Astrocyte of the spinal cord (primary cell): ENCODE measurements around the gene ZNF410.

Source experiments
- DNase-seq: peaks from one replicate; pipeline ENCODE4 v3.0.0; 2011; ENCODE audit warnings: low read depth, low spot score
- H3K4me3 ChIP-seq: 2 replicates; pipeline ENCODE4 v1.5.1; 2011; ENCODE audit warnings: low read depth, mild to moderate bottlenecking, low read length, moderate library complexity
- CTCF ChIP-seq: IDR thresholded peaks from 2 replicates; pipeline ENCODE4 v1.5.1; 2012; ENCODE audit warnings: low read depth, mild to moderate bottlenecking, low read length, inconsistent platforms
- in situ Hi-C: cut with HindIII; loops from 2 replicates; pipeline ENCODE4 v1.10.0; 2017; ENCODE audit warnings: low sequenced_read_pairs

Gene ZNF410

DNA sequence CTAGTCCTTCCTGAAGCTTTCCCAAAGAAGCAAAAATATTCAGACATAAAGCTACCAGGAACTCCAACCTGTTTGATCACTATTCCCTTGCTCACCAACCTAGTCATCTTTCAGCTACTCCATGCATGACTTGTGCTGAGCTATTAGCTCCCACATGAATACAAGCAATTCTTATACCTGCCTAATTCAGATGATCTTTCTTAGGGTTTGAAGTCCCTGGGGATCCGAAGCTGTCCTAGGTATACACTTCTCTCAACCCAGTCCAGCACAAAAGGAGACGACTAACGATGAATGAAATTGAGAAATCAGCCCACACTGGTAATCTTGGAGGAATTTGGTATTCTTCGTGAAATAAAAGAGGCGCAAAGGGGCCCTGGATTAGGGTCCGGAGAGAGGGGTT is 35.7 kb upstream of the ZNF410 start:
- H3K4me3 ChIP-seq: peak overlapping the region; percentile 74
- DNase-seq: no peak
- TF ChIP-seq CTCF: no peak
- in situ Hi-C loops: no loop called here

DNA sequence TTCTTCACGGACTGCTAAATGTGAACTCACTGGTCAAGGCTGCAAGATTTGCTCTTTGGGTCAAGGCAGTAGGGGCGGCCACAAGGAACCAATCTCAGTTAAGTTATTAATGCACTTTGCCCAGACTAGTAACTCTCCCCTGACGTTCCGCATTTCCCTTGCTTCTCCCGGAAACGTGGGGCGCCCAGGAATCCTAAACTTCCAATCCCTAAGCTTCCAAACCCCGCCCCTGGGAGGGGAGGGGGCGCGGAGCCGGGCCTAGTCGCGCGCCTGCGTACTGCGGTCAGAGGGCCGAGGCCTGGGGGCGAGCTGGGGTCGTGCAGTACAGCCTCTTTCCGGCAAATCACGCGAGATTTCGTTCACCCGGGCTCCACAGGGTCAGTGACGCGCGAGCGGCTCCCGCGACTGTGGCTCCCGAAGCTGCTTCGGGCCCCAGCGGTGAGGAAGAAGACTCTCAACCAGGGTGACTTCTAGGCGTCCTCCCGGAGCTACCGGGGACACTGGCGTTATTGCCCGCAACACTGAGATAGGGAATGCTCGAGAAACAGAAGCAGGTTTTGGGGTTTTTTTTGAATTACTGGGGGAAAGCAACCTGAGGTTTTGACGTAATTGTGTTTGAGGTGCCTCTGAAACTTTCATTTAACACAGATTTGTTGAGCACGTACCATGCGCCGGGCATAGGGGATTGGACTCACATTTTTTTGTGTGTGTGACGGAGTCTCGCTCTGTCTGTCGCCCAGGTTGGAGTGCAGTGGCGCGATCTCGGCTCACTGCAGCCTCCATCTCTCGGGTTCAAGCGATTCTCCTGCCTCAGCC is 34.9 kb upstream of the ZNF410 start, which contains the start of gene PTGR2:
Gene PTGR2 (plus strand): TSS at position 265 of the 816 bp plus-strand sequence. CDS start 7,032 bp downstream, outside the sequence.
- H3K4me3 ChIP-seq: peak within 1 kb of the TSS; percentile 74
- DNase-seq: peak; percentile 97
- no peak for TF ChIP-seq CTCF
- in situ Hi-C loops: no loop called here

DNA sequence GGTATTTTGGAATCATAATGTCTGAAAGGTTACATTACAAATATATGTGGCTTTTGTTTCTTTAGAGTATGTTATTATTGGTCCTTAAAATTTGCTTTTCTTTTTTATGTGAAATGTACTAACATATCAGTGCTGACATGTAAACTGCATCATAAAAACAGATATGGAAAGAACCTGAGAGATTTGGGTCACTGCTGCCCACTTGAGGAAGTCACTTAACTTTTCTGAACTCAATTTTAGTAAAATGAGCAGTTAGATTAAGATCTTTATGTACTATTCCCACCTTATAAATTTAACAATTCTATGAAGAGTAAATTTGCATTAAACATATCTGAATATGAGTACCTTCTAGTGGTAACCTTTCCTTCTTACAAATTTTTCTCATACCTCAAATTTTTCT is 27.5 kb upstream of the ZNF410 start:
- DNase-seq: no peak
- no peak overlapping the region for H3K4me3 ChIP-seq
- in situ Hi-C loops: no loop called here
- TF ChIP-seq CTCF: no peak

DNA sequence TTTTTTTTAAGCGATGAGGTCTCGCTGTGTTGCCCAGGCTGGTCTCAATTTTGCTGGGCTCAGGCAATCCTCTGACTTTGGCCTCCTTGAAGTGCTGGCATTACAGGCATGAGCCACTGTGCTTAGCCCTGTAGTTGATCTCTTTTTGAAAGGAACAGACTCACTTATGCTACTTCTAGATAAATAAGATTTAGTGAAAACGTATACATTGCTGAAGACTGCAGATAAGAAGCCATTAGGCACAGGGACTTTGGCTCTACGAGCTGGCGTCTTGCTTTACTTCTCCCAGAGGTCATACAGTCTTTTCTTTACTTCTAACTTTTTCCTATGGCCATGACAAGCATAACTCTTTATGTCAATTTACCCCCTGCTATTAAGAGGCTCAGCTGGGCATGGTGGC is 25.6 kb upstream of the ZNF410 start:
- no peak for DNase-seq
- in situ Hi-C loops: no loop called here
- no peak for TF ChIP-seq CTCF
- no peak overlapping the region for H3K4me3 ChIP-seq

DNA sequence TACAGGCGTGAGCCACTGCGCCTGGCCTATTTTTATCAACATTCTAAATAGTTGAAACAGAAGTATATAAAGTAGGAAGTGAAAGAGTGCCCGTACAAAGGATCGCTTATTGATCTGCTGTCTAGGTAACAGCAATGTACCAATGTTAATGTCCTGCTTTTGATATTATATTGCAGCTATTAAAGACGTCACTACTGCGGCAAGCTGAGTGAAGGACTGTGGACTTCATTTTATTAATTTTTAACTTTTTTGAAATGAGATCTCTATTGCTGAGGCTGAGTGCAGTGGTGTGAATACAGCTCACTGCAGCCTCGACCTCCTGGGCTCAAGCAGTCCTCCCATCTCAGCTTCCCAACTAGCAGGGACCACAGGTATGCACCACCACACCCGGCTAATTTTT is 24.2 kb upstream of the ZNF410 start:
- no peak for DNase-seq
- in situ Hi-C loops: no loop called here
- no peak for TF ChIP-seq CTCF
- H3K4me3 ChIP-seq: no peak overlapping the region

GRCh38 chr14:73863209-73863608 is 23.4 kb upstream of the ZNF410 start:
- DNase-seq: no peak
- H3K4me3 ChIP-seq: no peak overlapping the region
- in situ Hi-C loops: no loop called here
- TF ChIP-seq CTCF: no peak
